ENCODE measurements around the gene PLA2G15. TPM values are rescaled to one million over a fixed set of nuclear protein-coding genes. Genes with fewer than 3 reads are reported as not detected.

The PLA2G15 gene
- total and polyA plus RNA-seq, 2 of the 13 experiments (the other 11 are each of a cell fraction or from before 2014, with no cell fraction given), result 14.4 to 23.7 TPM

GRCh38 chr16:68234188-68235107 is 10.7 kb upstream of the PLA2G15 start (continued):
- TF ChIP-seq ARID3A (IDR thresholded peaks at IDR 0.05; ENCODE audit: low read depth, low read length) (no peak), XRCC5 (optimal IDR thresholded peaks at IDR 0.05; ENCODE audit: low read length) (no peak), RBM22 (optimal IDR thresholded peaks at IDR 0.05; ENCODE audit: low read length) (peak; percentile 76), ZNF784 (CRISPR knock-in tag; IDR thresholded peaks at IDR 0.05; ENCODE audit: borderline replicate concordance) (no peak), ZNF432 (CRISPR knock-in tag; IDR thresholded peaks at IDR 0.05; ENCODE audit: borderline replicate concordance) (no peak), ZBED4 (CRISPR knock-in tag; IDR thresholded peaks at IDR 0.05; ENCODE audit: borderline replicate concordance) (peak; percentile 30; the same call in 1 of the 2 replicates), ATM (IDR thresholded peaks at IDR 0.05; ENCODE audit: borderline replicate concordance) (no peak), GLI4 (CRISPR knock-in tag; IDR thresholded peaks at IDR 0.05; ENCODE audit: borderline replicate concordance) (0 out of 2 replicates have a peak, but pooled peaks have one; percentile 11), PBX2 (CRISPR knock-in tag; IDR thresholded peaks at IDR 0.05) (0 out of 2 replicates have a peak, but pooled peaks have one; percentile 17), PBX3 (CRISPR knock-in tag; IDR thresholded peaks at IDR 0.05; ENCODE audit: borderline replicate concordance) (no peak), ZNF343 (CRISPR knock-in tag; IDR thresholded peaks at IDR 0.05) (no peak), DR1 (CRISPR knock-in tag; IDR thresholded peaks at IDR 0.05) (0 out of 2 replicates have a peak, but pooled peaks have one; percentile 43), GATAD2A (CRISPR knock-in tag; IDR thresholded peaks at IDR 0.05) (peak; percentile 96), ZNF382 (CRISPR knock-in tag; IDR thresholded peaks at IDR 0.05; ENCODE audit: borderline replicate concordance) (no peak), NFYB (CRISPR knock-in tag; IDR thresholded peaks at IDR 0.05) (peak; percentile 42; the same call in 1 of the 2 replicates), KDM4B (CRISPR knock-in tag; IDR thresholded peaks at IDR 0.05) (peak; percentile 86; the same call in 1 of the 2 replicates), ZNF788 (CRISPR knock-in tag; IDR thresholded peaks at IDR 0.05; ENCODE audit: borderline replicate concordance) (peak; percentile 15; the same call in 1 of the 2 replicates)

Measured in HepG2 (cell line).